Daoy (cell line): ENCODE results near the gene KAZN. TPM values are rescaled to one million over a fixed set of nuclear protein-coding genes. Genes with fewer than 3 reads are reported as not detected.

Source experiments
- DNase-seq: peaks from one replicate; pipeline ENCODE4 v3.0.0-alpha.2; 2015; ENCODE audit warnings: low read depth
- total RNA-seq: library from RNA; depleted of rRNA; stranded (reverse); fragments of >200 nt; shearing (Covaris generic); gene quantifications from 2 replicates; pipeline ENCODE4 v1.2.3, GENCODE V29; 2014

The KAZN gene
- total RNA-seq, 1 experiment from 2014 or later: 6.3 TPM

DNA sequence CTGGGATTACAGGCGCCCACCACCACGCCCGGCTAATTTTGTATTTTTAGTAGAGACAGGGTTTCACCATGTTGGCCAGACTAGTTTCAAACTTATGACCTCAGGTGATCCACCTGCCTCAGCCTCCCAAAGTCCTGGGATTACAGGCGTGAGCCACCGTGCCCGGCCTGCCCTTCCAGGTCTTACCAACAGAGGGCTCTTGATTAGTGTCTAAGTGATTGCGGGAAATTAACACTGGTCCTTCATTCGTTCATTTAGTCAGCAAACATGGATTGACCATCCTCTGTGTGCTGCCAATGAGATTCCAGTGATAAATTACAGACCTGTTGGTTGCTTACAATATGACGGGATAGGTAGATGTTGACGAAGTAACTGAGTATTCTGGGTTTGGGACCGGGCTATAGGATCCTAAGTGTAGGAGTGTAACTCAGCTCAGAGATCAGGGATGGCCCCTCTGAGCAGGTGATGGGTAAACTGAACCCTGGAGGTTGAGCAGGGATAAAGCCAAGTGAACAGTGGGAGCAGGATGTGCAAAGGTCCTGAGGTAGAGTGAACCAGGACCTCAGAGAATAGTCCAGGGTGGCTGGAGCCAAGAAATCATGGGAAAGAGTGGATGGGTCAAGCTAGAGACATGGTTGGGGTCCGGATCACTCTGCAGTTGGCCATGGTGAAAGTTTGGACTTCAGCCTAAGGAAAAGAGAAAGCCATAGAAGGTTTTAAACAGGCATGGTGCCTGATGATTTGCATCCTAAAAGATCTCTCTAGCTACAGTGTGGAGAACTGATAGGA, 171.2 kb downstream of the KAZN start:
- no peak for DNase-seq

DNA sequence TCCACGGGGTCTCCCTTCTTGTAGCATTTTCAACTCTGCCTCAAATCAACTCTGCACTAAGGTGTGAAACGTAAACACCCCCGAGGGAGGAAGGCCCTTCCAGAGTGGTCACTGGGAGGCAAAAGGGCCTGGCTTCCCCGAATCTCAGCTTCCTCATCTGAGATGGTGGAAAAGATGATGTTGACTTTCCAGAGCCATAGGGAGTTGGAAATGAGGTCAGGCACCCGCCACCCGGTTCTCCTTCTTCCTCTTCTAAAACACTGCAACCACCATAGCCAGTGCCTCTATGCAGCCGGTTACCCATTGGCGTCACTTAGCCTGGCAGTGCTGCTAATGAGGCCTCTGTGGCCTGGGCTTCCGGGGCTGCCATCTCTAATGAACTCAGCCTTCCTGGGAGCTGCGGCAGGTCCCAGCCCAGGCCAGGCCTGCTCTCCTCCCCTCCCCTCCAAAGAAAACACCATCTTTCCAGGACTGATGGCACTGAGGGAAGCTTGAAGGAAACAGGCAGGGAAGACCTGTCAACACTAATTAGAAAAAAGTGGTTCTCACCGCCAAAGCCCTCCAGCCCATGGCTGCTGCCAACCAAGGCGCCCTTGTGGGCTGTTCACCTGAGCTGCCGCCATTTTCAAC, 175.0 kb downstream of the KAZN start:
- no peak for DNase-seq

DNA sequence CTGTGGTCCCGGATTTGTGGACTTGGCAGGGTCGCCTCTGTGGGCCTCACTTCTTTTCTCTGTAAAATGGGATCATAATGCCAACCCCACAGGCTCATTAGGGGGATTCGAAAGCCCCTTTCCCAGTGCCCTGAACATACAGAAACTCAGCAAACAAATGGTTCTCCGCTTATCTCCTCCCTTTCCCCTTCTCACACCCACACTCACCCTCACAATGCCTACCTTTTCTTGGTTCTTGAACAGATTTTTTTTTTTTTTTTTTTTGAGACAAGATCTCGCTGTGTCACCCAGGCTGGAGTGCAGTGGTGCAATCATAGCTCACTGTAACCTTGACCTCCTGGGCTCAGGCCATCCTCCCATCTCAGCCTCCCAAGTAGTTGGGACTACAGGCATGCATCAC, 175.7 kb downstream of the KAZN start:
- no peak for DNase-seq

GRCh38 chr1:14774988-14775387, 176.5 kb downstream of the KAZN start:
- DNase-seq: no peak

DNA sequence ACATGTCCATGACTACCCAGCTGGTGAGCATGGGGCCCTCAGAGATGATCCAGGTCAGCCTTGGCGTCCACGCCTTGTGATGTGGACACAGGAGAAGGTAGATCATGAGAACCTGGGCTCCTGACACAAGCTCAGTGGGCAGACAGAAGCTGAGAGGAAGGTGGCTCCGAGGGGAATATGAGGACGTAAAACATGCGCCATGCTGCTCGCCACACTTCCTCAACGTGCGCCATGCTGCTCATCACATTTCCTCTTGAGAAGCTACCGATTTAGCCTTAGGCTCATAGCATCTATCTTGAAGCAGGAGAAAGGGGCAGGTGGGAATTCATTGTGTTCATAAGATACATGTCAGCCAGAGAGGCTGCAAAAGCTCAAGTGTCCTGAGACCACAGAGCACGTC, 176.9 kb downstream of the KAZN start:
- DNase-seq: no peak

DNA sequence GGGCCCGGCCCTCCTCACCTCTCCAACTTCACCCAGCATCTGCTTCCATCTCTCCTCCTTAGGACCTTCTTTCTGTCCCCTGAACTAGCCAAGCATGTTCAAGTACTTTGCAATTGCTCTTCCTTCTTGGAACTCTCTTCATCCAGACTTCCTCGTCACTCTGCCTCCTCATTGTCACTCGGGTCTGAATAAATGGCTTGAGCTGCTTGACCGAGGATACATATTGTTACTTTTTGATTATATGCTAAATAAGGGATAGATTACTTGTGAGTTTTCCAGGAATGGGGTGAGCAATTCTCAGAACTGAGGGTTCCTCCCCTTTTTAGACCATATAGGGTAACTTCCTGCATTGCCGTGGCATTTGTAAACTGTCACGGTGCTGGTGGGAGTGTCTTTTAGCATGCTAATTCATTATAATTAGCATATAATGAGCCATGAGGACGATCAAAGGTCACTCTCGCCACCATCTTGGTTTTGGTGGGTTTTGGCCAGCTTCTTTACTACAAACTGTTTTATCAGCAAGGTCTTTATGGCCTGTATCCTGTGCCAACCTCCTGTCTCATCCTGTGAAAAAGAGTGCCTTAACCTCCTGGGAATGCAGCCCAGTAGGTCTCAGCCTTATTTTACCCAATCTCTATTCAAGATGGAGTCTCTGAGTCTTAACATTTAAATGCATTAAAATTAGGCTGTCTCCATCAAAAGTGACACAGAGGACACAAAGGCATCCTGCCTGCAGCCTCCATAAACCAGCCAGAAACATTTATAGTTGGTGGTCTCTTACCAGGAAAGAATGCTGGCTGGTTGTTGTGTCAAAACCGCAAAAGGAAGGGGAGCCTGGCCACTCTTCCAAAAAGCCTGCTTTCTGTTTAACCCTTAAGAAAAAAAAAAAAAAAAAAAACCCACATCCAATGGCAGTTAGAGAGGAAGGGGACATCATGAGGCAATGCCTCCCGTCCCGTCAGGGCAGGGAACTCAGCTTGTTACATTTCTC, 179.3 kb downstream of the KAZN start:
- no peak for DNase-seq

DNA sequence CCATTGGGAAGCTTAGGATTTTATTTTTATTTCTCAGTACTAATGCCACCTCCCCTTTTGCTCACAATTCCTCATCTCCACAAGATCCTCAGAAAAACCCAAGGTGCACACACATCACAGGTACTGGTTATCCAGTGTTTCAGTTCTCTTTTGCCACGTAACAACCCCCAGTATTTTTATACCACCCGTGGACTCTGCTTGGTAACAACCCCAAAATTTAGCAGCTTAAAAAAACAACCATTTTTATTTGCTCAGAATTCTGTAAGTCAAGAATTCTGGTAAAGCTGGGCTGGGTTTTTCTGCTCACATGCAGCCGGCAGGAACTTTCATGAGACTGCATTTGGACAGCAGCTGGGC, 180.0 kb downstream of the KAZN start:
- no peak for DNase-seq

DNA sequence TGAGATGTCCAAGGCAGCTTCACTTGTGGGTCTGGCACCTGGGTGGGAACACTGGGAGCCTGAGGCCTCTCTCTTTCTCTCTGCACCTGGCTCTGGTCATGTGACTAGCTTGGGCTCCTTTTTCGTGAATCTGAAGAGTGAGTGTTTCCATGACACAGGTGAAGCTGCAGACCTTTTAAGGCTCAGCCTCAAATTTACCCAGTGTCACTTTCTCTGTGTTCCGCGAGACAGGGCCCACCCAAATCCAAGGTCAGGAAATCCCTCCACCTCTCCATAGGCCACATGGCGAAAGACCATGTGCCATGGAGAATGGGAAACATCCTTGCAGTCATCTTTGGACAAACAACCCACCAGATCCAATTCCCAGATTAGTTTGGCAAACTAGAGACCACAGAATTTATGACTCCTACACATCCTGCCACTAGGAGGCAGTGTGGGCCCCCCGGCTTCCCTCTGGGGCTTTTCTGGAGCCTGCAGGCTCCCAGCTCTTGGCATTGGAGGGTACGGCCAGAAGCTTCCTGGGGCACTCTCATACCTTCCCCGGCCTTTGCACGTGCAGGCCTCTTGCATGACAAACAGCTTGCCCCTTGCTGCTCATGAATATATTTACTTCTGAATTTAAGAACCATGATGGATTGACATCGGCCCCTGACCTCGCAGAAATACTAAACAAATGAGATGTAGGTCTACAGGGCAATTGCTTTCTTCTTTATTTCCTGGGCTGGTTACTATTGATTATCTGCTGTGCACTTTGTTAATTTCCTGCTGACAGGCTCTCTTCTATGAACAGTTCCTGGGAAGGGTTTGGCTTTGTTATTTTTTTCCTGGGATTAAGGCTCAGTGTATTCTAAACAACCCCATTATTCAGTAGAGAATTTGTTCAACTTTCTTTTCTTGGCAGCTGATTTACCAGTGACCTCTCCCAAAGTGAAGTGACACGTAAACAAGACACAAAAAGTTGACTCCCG, 180.7 kb downstream of the KAZN start:
- peak; percentile 35 for DNase-seq

DNA sequence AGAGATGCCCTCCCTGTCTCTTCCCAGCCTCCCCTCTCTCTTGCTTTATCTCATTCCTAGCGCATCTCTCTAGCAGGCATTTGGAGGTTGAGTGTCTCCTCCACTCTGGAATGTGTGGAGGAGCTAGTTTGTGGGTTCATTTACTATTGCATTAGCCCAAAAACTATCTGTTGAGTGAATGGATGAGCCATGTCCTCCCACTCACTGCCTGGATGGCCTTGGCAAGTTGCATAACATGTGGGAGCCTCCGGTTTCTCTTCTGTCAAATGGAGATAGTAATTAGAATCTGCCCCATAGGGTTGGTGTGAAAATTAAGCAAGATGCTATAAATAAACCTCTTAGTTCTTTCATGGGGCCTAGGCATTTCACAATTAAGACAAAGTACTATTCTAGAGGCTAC, 181.8 kb downstream of the KAZN start:
- no peak for DNase-seq

GRCh38 chr1:14781811-14782210, 183.3 kb downstream of the KAZN start:
- no peak for DNase-seq

DNA sequence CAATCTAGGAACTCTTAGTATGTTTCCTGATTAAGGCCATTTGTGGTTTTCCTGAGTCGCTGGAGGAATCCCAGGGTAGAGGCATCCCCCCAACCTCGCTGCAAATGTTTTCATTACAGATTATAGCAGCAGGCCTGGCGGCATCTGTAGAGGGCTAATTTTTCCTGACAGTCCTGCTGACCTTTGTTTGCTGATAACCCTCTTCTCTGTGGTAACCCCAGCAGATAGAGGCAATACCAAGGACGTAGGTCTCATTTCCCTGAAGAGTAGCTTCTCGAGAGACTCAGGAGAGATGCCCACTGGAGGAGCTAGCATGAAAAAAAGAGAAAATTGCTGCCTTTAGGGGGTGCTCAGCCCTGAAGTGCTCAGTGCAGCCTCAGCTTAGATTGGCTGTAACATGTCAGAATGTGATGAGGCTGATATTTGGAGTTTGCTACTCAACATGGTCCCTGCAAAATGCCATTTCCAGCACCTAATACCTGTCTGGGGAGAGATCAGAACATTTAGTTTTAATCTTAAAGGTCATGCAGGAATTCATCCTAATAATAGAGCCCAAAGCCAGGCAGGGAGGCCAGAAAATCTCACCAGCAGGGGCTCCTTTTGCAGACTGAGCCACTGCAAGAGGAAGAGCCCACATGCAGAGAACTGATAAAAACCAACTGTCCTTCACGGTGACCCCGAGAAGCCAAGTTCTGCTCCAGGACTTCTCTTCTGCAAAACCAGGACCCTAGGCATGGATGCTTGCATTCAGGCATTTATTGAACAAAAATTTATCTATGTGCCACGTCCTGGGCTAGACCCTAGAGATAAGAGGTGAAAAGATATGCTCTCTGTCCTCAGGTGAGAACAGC, 184.5 kb downstream of the KAZN start:
- DNase-seq: peak; percentile 19

DNA sequence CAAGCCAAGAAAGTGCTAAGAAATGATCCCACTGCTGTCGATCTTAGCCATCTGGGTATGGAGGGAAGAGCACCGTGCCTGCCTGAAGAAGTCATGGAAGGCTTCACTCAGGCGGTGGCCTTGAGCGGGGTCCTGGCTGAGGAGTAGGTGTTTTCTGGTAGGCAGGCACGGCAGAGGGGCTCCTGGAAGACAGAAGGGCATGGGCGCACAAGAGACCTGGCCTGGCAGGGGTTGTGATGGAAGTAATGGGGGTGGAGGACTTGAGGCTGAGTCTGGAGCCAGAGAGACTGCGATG, 185.1 kb downstream of the KAZN start:
- DNase-seq: no peak

DNA sequence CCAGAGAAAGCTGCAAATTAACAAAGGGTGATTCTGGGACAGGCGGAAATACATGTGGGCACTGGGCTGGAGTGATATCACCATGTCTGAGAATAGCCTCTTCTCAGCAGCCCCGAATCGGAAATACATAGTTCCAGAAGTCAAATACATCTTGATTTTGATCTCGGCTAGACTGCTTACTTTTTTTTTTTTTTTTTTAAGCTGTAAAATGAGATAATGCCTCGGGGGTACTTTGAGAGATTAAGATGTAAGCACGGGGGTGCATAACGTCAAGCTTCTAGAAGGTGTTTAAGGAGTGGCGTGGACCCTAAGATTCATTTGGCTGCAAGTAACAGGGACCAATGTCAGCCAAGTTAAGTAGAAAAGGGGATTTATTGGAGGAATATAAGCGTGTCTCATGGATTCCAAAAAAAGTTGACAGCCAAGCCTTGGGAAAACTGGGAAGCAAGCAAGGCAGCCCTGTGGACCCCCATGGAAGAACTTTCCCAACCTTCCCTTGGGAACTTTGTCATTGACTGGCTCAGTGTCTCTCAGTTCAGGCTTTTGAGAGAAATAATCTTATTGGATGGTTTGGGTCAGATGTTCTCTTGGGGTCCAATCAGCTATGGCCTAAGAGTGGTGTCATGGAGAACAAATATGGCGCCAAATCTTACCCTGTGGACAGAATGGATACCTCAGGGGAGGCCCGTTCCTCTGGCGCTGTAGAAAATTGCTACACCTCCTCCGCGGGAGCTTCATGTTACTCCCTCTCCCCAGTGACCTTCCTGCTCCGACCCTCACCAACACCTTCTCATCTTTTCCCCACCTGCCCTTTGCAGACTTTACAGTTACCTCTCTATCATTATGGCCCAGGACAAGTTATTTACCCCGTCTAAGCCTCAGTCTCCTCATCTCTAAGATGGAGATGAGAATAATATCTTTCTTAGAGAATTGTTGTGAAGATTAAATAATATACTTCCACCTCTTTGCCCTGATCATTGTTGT, 186.6 kb downstream of the KAZN start:
- no peak for DNase-seq

GRCh38 chr1:14786109-14786675, 187.7 kb downstream of the KAZN start:
- DNase-seq: no peak

DNA sequence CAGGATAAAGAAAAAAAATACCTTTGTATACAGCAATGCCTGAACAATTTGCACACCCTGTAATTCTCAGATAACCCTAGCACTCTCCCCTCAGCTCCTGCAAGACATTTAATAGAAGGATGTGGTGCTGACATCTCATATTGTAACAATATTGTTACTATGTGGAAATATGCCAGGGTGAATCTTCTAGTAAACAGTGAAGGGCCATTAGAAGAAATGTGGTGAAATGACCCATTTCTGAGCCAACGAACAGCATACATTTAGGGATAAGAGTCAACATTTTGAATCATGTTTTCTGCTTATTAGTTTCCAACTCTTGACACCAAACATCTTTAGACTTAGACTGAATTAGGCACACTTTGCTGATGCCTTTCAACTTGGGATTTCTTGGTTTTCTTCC, 188.2 kb downstream of the KAZN start:
- no peak for DNase-seq

DNA sequence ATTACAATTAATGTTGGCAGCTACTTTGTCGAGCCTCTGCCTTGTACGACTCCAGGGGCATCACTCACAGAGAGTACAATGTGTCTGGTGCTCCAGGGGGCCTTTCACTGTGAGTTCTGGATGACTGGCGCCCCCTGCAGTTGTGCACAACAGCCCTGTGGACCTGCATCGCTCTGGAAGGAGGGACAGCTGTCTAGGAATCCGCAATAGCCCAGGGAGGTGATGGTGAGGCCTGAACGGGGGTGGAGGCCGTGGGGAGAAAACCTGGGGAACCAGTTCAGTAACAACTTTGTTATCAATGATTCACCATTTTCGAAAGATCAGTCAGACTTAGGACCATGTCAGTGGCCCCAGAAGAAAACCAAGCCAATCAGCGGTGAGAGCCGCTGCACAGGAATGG, 189.1 kb downstream of the KAZN start:
- DNase-seq: no peak

- no peak for DNase-seq
Observed at GRCh38 chr1:14788080-14788479, 189.6 kb downstream of the KAZN start.

DNA sequence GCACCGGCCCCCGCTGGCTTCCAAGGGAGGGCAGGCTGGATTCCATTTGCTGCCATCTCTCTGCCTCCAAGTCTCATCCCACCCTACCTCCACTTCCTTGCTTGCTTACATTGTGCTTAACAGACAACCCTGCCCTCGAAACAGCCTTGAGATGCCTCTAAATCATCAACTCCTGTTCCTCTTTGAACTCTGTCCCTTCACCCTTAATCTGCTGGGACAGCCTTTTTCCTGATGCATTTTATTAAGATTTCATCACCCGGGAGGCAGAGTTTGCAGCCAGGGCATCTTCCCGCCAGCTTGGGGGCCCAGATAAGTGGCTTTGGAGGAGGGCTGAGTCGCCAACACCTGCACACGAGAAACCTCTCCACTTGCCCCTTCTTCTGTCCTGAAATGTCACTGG, 192.5 kb downstream of the KAZN start:
- DNase-seq: no peak

GRCh38 chr1:14791654-14792053, 193.2 kb downstream of the KAZN start:
- DNase-seq: no peak
